HEK293 (cell line): ENCODE data around the gene SLC6A4.

Source experiments
- CTCF ChIP-seq: fragments of 450-650 bp; formaldehyde crosslinking; IDR thresholded peaks from 2 replicates; pipeline ENCODE4 v1.5.1; 2016; ENCODE audit warnings: missing biosample characterization, missing genetic modification characterization
- HOXA7 ChIP-seq: sonication (generic); formaldehyde crosslinking; IDR thresholded peaks from 2 replicates; pipeline ENCODE4 v1.8.1; 2022; ENCODE audit warnings: missing genetic modification reagents, borderline replicate concordance
- KLF9 ChIP-seq: fragments of 450-650 bp; formaldehyde crosslinking; IDR thresholded peaks from 2 replicates; pipeline ENCODE4 v1.5.1; 2016; ENCODE audit warnings: missing biosample characterization, missing genetic modification characterization, low read depth
- PBX3 ChIP-seq: sonication (generic); formaldehyde crosslinking; IDR thresholded peaks from 2 replicates; pipeline ENCODE4 v1.8.1; 2022; ENCODE audit warnings: mild to moderate bottlenecking, moderate library complexity, missing genetic modification reagents
- SCRT2 ChIP-seq: fragments of 450-650 bp; formaldehyde crosslinking; IDR thresholded peaks from 2 replicates; pipeline ENCODE4 v1.5.1; 2016; ENCODE audit warnings: missing biosample characterization, missing genetic modification characterization
- WT1 ChIP-seq: fragments of 450-650 bp; formaldehyde crosslinking; IDR thresholded peaks from 2 replicates; pipeline ENCODE4 v1.5.1; 2016; ENCODE audit warnings: missing biosample characterization, missing genetic modification characterization
- ZFHX2 ChIP-seq: fragments of 450-650 bp; formaldehyde crosslinking; conservative IDR thresholded peaks from 2 replicates; pipeline ENCODE4 v1.5.1; 2016; ENCODE audit warnings: missing biosample characterization, missing genetic modification characterization
- ZNF175 ChIP-seq: fragments of 450-650 bp; formaldehyde crosslinking; IDR thresholded peaks from 2 replicates; pipeline ENCODE4 v1.5.1; 2016; ENCODE audit warnings: missing biosample characterization, missing genetic modification characterization
- ZNF239 ChIP-seq: fragments of 450-650 bp; formaldehyde crosslinking; IDR thresholded peaks from 2 replicates; pipeline ENCODE4 v1.5.1; 2016; ENCODE audit warnings: missing biosample characterization, missing genetic modification characterization
- ZNF26 ChIP-seq: fragments of 450-650 bp; formaldehyde crosslinking; IDR thresholded peaks from 2 replicates; pipeline ENCODE4 v1.5.1; 2016; ENCODE audit warnings: missing biosample characterization, missing genetic modification characterization
- ZNF600 ChIP-seq: fragments of 450-650 bp; formaldehyde crosslinking; IDR thresholded peaks from 2 replicates; pipeline ENCODE4 v1.5.1; 2016; ENCODE audit warnings: missing biosample characterization, missing genetic modification characterization

GRCh38 chr17:30218799-30219198 lies 16.7 kb downstream of the SLC6A4 start:
- TF ChIP-seq HOXA7 (CRISPR knock-in tag) (no peak), CTCF (no peak), WT1 (tag by site-specific recombination) (no peak), KLF9 (tag by site-specific recombination) (no peak), ZNF175 (tag by site-specific recombination) (no peak), ZNF26 (tag by site-specific recombination) (no peak), ZNF600 (tag by site-specific recombination) (no peak), PBX3 (CRISPR knock-in tag) (no peak), ZFHX2 (no peak), ZNF239 (tag by site-specific recombination) (no peak), SCRT2 (tag by site-specific recombination) (no peak)
